Hepatocyte (in vitro differentiated cells): ENCODE data around the gene RGS19. TPM values are rescaled to one million over a fixed set of nuclear protein-coding genes. Genes with fewer than 3 reads are reported as not detected.

Experiments used
- DNase-seq: peaks from one replicate; pipeline ENCODE4 v3.0.0-alpha.2; 2016; ENCODE audit warnings: low spot score
- H2AFZ ChIP-seq: fragments of 200-600 bp; sonication (generic); 2 replicates; pipeline ENCODE4 v1.6.0; 2016; ENCODE audit warnings: antibody characterized with exemption, mild to moderate bottlenecking
- H3K27ac ChIP-seq: fragments of 200-600 bp; sonication (generic); 2 replicates; pipeline ENCODE4 v1.5.1; 2016; ENCODE audit warnings: mild to moderate bottlenecking
- H3K27me3 ChIP-seq: fragments of 200-600 bp; sonication (generic); 2 replicates; pipeline ENCODE4 v1.6.1; 2016
- H3K36me3 ChIP-seq: fragments of 200-600 bp; sonication (generic); replicated peaks from 2 replicates; pipeline ENCODE4 v1.5.1; 2016; ENCODE audit warnings: low read depth; ENCODE audit not compliant: insufficient read depth
- H3K4me1 ChIP-seq: fragments of 200-600 bp; sonication (generic); 2 replicates; pipeline ENCODE4 v1.5.1; 2016; ENCODE audit warnings: mild to moderate bottlenecking, moderate library complexity; ENCODE audit not compliant: insufficient read depth
- H3K4me2 ChIP-seq: fragments of 200-600 bp; sonication (generic); 2 replicates; pipeline ENCODE4 v1.6.0; 2016
- H3K4me3 ChIP-seq: fragments of 200-600 bp; sonication (generic); 2 replicates; pipeline ENCODE4 v1.5.1; 2016; ENCODE audit warnings: mild to moderate bottlenecking
- H3K79me2 ChIP-seq: fragments of 200-600 bp; sonication (generic); 2 replicates; pipeline ENCODE4 v1.6.0; 2017; ENCODE audit warnings: mild to moderate bottlenecking
- H3K9me2 ChIP-seq: fragments of 200-600 bp; sonication (generic); replicated peaks from 2 replicates; pipeline ENCODE4 v1.6.0; 2017; ENCODE audit warnings: mild to moderate bottlenecking; ENCODE audit not compliant: insufficient read depth
- H3K9me3 ChIP-seq: fragments of 200-600 bp; sonication (generic); 2 replicates; pipeline ENCODE4 v1.5.1; 2016; ENCODE audit warnings: low read depth, mild to moderate bottlenecking
- H4K20me1 ChIP-seq: fragments of 200-600 bp; sonication (generic); 2 replicates; pipeline ENCODE4 v1.6.0; 2016; ENCODE audit warnings: mild to moderate bottlenecking; ENCODE audit not compliant: insufficient read depth, poor library complexity, severe bottlenecking
- CTCF ChIP-seq: fragments of 200-600 bp; sonication (generic); IDR thresholded peaks from 2 replicates; pipeline ENCODE4 v1.5.1; 2016; ENCODE audit warnings: antibody characterized with exemption, mild to moderate bottlenecking; ENCODE audit not compliant: poor library complexity
- EZH2 ChIP-seq: fragments of 200-600 bp; sonication (generic); IDR thresholded peaks from 2 replicates; pipeline ENCODE4 v1.6.1; 2016; ENCODE audit warnings: antibody characterized with exemption, mild to moderate bottlenecking, borderline replicate concordance
- EZH2phosphoT487 ChIP-seq: fragments of 200-600 bp; sonication (generic); IDR thresholded peaks from one replicate; pipeline ENCODE4 v1.6.1; 2018; ENCODE audit warnings: antibody characterized with exemption, mild to moderate bottlenecking, low read depth, moderate library complexity; ENCODE audit not compliant: unreplicated experiment, severe bottlenecking
- WGBS: methylation state at CpG from one replicate; pipeline ENCODE4 v1.1.6; 2016; ENCODE audit warnings: low lambda C conversion rate; ENCODE audit errors: missing lambda C conversion rate; 5-methylcytosine and 5-hydroxymethylcytosine counted together
- polyA plus RNA-seq: library from polyadenylated mRNA; unstranded; fragments of >200 nt; fragmentation: Nextera tagmentation; extraction: Ambion mirVana; gene quantifications from 2 replicates; pipeline ENCODE4 v1.2.1, GENCODE V29; 2016
- total RNA-seq: library from RNA; depleted of rRNA; stranded (reverse); fragments of >200 nt; gene quantifications from 2 replicates; pipeline ENCODE4 v1.2.3, GENCODE V29; 2014

RGS19 gene
- total and polyA plus RNA-seq, 2 experiments from 2014 or later, result 8.8 to 10.9 TPM

- 93% methylated on average over 28 of the region's 28 CpGs for WGBS
- Histone ChIP-seq H3K36me3 (no peaks in the 10 kb centered on the region), H2AFZ (no peak overlapping the region), H3K27me3 (peaks cover 21% of the 10 kb centered on the region), H3K9me2 (no peaks in the 10 kb centered on the region), H3K4me2 (no peak overlapping the region), H4K20me1 (no peaks in the 10 kb centered on the region), H3K79me2 (no peaks in the 10 kb centered on the region), H3K4me1 (peaks cover 8% of the 10 kb centered on the region), H3K27ac (no peak overlapping the region), H3K4me3 (no peak overlapping the region), H3K9me3 (no peaks in the 10 kb centered on the region)
- no peak for DNase-seq
- TF ChIP-seq EZH2phosphoT487, result no peak
Measured at GRCh38 chr20:64106435-64106961, 27.2 kb upstream of the RGS19 start.

GRCh38 chr20:64105846-64106434 lies 26.6 kb upstream of the RGS19 start:
- Histone ChIP-seq H3K79me2 (no peaks in the 10 kb centered on the region), H3K36me3 (no peaks in the 10 kb centered on the region), H3K9me3 (no peaks in the 10 kb centered on the region), H3K4me2 (no peak overlapping the region), H3K4me1 (peaks cover 8% of the 10 kb centered on the region), H3K9me2 (no peaks in the 10 kb centered on the region), H3K27ac (no peak overlapping the region), H2AFZ (no peak overlapping the region), H4K20me1 (no peaks in the 10 kb centered on the region), H3K4me3 (no peak overlapping the region), H3K27me3 (peaks cover 26% of the 10 kb centered on the region)
- no peak for DNase-seq
- no peak for TF ChIP-seq EZH2phosphoT487
- WGBS, result 94% methylated on average over 39 of the region's 39 CpGs

- no peak overlapping the region for H3K27ac ChIP-seq
- no peak overlapping the region for H3K4me3 ChIP-seq
- H3K27me3 ChIP-seq, result peaks cover 35% of the 10 kb centered on the region
- peaks cover 8% of the 10 kb centered on the region for H3K4me1 ChIP-seq
- H3K9me2 ChIP-seq, result no peaks in the 10 kb centered on the region
- no peak for DNase-seq
- TF ChIP-seq CTCF (no peak), EZH2phosphoT487 (no peak), EZH2 (no peak)
- H3K9me3 ChIP-seq, result no peaks in the 10 kb centered on the region
- WGBS, result 93% methylated on average over 16 of the region's 25 CpGs
- no peak overlapping the region for H3K4me2 ChIP-seq
- no peaks in the 10 kb centered on the region for H4K20me1 ChIP-seq
- H3K36me3 ChIP-seq, result no peaks in the 10 kb centered on the region
- no peak overlapping the region for H2AFZ ChIP-seq
- no peaks in the 10 kb centered on the region for H3K79me2 ChIP-seq
Measured at GRCh38 chr20:64104667-64105451, 25.5 kb upstream of the RGS19 start.

- no peak for DNase-seq
- Histone ChIP-seq H3K4me3 (no peak overlapping the region), H3K79me2 (no peaks in the 10 kb centered on the region), H3K4me1 (peaks cover 8% of the 10 kb centered on the region), H3K36me3 (no peaks in the 10 kb centered on the region), H4K20me1 (no peaks in the 10 kb centered on the region), H3K9me3 (no peaks in the 10 kb centered on the region), H2AFZ (no peak overlapping the region), H3K27ac (no peak overlapping the region), H3K4me2 (no peak overlapping the region), H3K9me2 (no peaks in the 10 kb centered on the region), H3K27me3 (peaks cover 35% of the 10 kb centered on the region)
- no peak for TF ChIP-seq EZH2phosphoT487
- TF ChIP-seq EZH2, result no peak
- TF ChIP-seq CTCF, result no peak
- WGBS, result 81% methylated on average over 18 of the region's 20 CpGs
Measured at GRCh38 chr20:64103871-64104666, 24.8 kb upstream of the RGS19 start.
